ENCODE measurements around the gene ZNF66. TPM values are rescaled to one million over a fixed set of nuclear protein-coding genes. Genes with fewer than 3 reads are reported as not detected.

The ZNF66 gene
- total RNA-seq, 1 donor from 2014 or later, result 17.6 TPM

DNA sequence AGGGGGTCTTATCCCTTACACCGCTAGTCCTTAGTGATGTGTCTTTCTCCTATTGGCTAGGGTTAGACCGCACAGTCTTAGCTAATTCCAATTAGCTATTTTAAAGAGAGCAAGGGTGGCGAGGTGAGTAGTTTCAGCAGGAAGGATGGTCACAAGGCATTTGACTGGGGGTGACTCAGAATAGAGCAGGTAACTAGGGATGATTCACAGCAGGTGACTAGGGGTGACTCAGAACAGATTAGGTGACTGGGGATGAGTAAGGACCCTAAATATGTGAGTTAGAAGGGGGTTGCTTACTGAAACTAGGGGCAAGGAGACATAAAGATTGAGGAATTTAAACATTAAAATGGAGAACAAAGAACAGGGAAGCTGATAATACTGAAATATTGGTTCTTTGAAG lies 64.3 kb downstream of the ZNF66 start:
- Mint-ChIP-seq H3K36me3 (ENCODE audit: low read depth, unreplicated experiment) (peaks cover 30% of the 10 kb centered on the region), H3K9me3 (ENCODE audit: unreplicated experiment) (peaks cover 46% of the 10 kb centered on the region), H3K4me3 (ENCODE audit: unreplicated experiment) (peak overlapping the region; percentile 74), H3K4me1 (ENCODE audit: unreplicated experiment) (no peaks in the 10 kb centered on the region), H3K27me3 (ENCODE audit: unreplicated experiment) (peaks cover 3% of the 10 kb centered on the region), H3K27ac (ENCODE audit: unreplicated experiment) (no peak overlapping the region)
- TF ChIP-seq, protein P1, sequence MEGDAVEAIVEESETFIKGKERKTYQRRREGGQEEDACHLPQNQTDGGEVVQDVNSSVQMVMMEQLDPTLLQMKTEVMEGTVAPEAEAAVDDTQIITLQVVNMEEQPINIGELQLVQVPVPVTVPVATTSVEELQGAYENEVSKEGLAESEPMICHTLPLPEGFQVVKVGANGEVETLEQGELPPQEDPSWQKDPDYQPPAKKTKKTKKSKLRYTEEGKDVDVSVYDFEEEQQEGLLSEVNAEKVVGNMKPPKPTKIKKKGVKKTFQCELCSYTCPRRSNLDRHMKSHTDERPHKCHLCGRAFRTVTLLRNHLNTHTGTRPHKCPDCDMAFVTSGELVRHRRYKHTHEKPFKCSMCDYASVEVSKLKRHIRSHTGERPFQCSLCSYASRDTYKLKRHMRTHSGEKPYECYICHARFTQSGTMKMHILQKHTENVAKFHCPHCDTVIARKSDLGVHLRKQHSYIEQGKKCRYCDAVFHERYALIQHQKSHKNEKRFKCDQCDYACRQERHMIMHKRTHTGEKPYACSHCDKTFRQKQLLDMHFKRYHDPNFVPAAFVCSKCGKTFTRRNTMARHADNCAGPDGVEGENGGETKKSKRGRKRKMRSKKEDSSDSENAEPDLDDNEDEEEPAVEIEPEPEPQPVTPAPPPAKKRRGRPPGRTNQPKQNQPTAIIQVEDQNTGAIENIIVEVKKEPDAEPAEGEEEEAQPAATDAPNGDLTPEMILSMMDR (IDR thresholded peaks at IDR 0.05; ENCODE audit: unreplicated experiment), result no peak
- DNase-seq (ENCODE audit: low spot score), result no peak

Other genes starting within 250 kb of the ZNF66 start
- gene ZNF737, start 210.5 kb upstream of the ZNF66 start, total RNA-seq (ENCODE audit: unreplicated experiment), result 14.2 TPM
- 19.1 TPM for gene ZNF626, start 114.7 kb upstream of the ZNF66 start, total RNA-seq (ENCODE audit: unreplicated experiment)
- gene ZNF85, start 146.9 kb downstream of the ZNF66 start, total RNA-seq (ENCODE audit: unreplicated experiment), result 19.8 TPM
- gene ZNF430, start 244.4 kb downstream of the ZNF66 start, total RNA-seq (ENCODE audit: unreplicated experiment), result 11.5 TPM